VCaP (cell line): ENCODE measurements around the gene STON2.

Experiments
- H3K27ac ChIP-seq: fragments of 450-650 bp; 2 replicates; pipeline ENCODE4 v1.5.1; 2017
- CTCF ChIP-seq: fragments of 450-650 bp; conservative IDR thresholded peaks from 2 replicates; pipeline ENCODE4 v1.5.1; 2017; ENCODE audit warnings: mild to moderate bottlenecking, moderate library complexity

STON2 gene

GRCh38 chr14:81310606-81311005, 89.5 kb downstream of the STON2 start:
- TF ChIP-seq CTCF, result no peak
- H3K27ac ChIP-seq, result no peak overlapping the region

- TF ChIP-seq CTCF, result no peak
Measured at GRCh38 chr14:81309511-81309910, 90.6 kb downstream of the STON2 start.

GRCh38 chr14:81305743-81306142, 94.4 kb downstream of the STON2 start:
- H3K27ac ChIP-seq, result no peak overlapping the region
- TF ChIP-seq CTCF, result no peak

More at GRCh38 chr14:81309511-81309910, 90.6 kb downstream of the STON2 start:
- no peak overlapping the region for H3K27ac ChIP-seq

GRCh38 chr14:81305065-81305464, 95.1 kb downstream of the STON2 start:
- TF ChIP-seq CTCF, result no peak
- no peak overlapping the region for H3K27ac ChIP-seq

- no peak for TF ChIP-seq CTCF
- no peak overlapping the region for H3K27ac ChIP-seq
Measured at GRCh38 chr14:81303258-81303935, 96.7 kb downstream of the STON2 start.

GRCh38 chr14:81302638-81303037, 97.5 kb downstream of the STON2 start:
- TF ChIP-seq CTCF, result no peak
- H3K27ac ChIP-seq, result no peak overlapping the region

GRCh38 chr14:81301813-81302212, 98.3 kb downstream of the STON2 start:
- H3K27ac ChIP-seq, result no peak overlapping the region
- no peak for TF ChIP-seq CTCF
